Kidney (tissue), 14 donors: ENCODE results near the gene IREB2. TPM values are rescaled to one million over a fixed set of nuclear protein-coding genes. Genes with fewer than 3 reads are reported as not detected.
A peak's percentile ranks its signal among the peaks of the same experiment; 100 is the strongest.

Source experiments
- DNase-seq, 5 donors: peaks; one replicate each; pipeline ENCODE4 v3.0.0-alpha.2; 2013 to 2020
- FAIRE-seq: peaks from 2 replicates; lab custom pipeline; 2012; peaks lifted over from hg19 to GRCh38; lab: Jason Lieb, UNC
- H3K27ac ChIP-seq, 2 donors: one replicate each; pipeline ENCODE4 v1.7.0; 2013; ENCODE audit warnings: low read depth in 2 of 2, low read length in 2 of 2, inconsistent platforms in 1 of 2
- H3K27me3 ChIP-seq: one replicate; pipeline ENCODE4 v1.7.1; 2013; ENCODE audit warnings: low read length, inconsistent platforms; ENCODE audit not compliant: control insufficient read depth, insufficient read depth
- H3K36me3 ChIP-seq, 3 donors: one replicate each; pipeline versions ENCODE4 v1.7.0 to v1.7.1; 2013; ENCODE audit warnings: low read length in 3 of 3, control low read depth in 1 of 3, inconsistent platforms in 1 of 3; ENCODE audit not compliant: insufficient read depth in 3 of 3, control insufficient read depth in 2 of 3
- H3K4me1 ChIP-seq, 3 donors: one replicate each; pipeline versions ENCODE4 v1.7.0 to v1.7.1; 2013; ENCODE audit warnings: low read length in 3 of 3, inconsistent platforms in 1 of 3, low read depth in 1 of 3; ENCODE audit not compliant: control insufficient read depth in 2 of 3, insufficient read depth in 2 of 3
- H3K4me3 ChIP-seq, 3 donors: one replicate each; pipeline versions ENCODE4 v1.7.0 to v1.8.1; 2013; ENCODE audit warnings: low read length in 3 of 3, control low read depth in 1 of 3, inconsistent platforms in 1 of 3
- H3K9ac ChIP-seq, 3 donors: one replicate each; pipeline versions ENCODE4 v1.7.0 to v1.7.1; 2013; ENCODE audit warnings: low read length in 3 of 3, control low read depth in 1 of 3, inconsistent platforms in 1 of 3
- H3K9me3 ChIP-seq, 3 donors: one replicate each; pipeline versions ENCODE4 v1.7.0 to v1.7.1; 2013; ENCODE audit warnings: low read length in 3 of 3, control low read depth in 1 of 3, inconsistent platforms in 1 of 3; ENCODE audit not compliant: control insufficient read depth in 2 of 3, insufficient read depth in 1 of 3
- intact Hi-C: fragments of 100-400 bp; cut with DNase I; formaldehyde crosslinking; loops from one replicate; pipeline ENCODE4 v1.11.1; 2022
- polyA plus RNA-seq: library from polyadenylated mRNA; stranded (reverse); fragments of 350-450 nt; fragmentation: Illumina TruSeq; extraction: RNeasy Lipid Tissue Mini Kit (QIAGEN cat#74804); gene quantifications from one replicate; pipeline ENCODE4 v1.2.3, GENCODE V29; 2014; ENCODE audit warnings: low read depth, low replicate concordance; ENCODE audit not compliant: insufficient read depth
- total RNA-seq: library from RNA; stranded (reverse); fragmentation: NEBNext Ultra II Directional; extraction: Animal tissue kit (Norgen Biotek cat#: 25700); gene quantifications from one replicate; pipeline ENCODE4 v1.2.1, GENCODE V29; 2021
- TF ChIP-seq, protein P1 (sequence below): IDR thresholded peaks from 3 replicates; pipeline ENCODE4 v1.5.1; 2012; ENCODE audit warnings: mild to moderate bottlenecking, moderate library complexity, borderline replicate concordance; ENCODE audit not compliant: insufficient read depth; ENCODE audit errors: extremely low read depth
- donor health status: control.
- donor health status: control.
- donor health status: control.
- donor health status: control.
- donor health status: control.
- donor health status: DM: yes; HTN: yes; CAD: no.
- donor health status: Normal renal cell carcinoma (clear cell type).

IREB2 gene
- total and polyA plus RNA-seq, 2 donors from 2014 or later: 8.3 to 48.7 TPM

GRCh38 chr15:78461171-78461888 is 23.3 kb downstream of the IREB2 start:
- intact Hi-C loops: no loop called here
- no peak overlapping the region for H3K4me3 ChIP-seq
- TF ChIP-seq, protein P1, sequence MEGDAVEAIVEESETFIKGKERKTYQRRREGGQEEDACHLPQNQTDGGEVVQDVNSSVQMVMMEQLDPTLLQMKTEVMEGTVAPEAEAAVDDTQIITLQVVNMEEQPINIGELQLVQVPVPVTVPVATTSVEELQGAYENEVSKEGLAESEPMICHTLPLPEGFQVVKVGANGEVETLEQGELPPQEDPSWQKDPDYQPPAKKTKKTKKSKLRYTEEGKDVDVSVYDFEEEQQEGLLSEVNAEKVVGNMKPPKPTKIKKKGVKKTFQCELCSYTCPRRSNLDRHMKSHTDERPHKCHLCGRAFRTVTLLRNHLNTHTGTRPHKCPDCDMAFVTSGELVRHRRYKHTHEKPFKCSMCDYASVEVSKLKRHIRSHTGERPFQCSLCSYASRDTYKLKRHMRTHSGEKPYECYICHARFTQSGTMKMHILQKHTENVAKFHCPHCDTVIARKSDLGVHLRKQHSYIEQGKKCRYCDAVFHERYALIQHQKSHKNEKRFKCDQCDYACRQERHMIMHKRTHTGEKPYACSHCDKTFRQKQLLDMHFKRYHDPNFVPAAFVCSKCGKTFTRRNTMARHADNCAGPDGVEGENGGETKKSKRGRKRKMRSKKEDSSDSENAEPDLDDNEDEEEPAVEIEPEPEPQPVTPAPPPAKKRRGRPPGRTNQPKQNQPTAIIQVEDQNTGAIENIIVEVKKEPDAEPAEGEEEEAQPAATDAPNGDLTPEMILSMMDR: no peak
- H3K4me1 ChIP-seq: peaks cover 0 to 2% (median 0%) of the 10 kb centered on the region in 3 donors
- no peak overlapping the region for H3K27ac ChIP-seq
- H3K27me3 ChIP-seq: no peaks in the 10 kb centered on the region
- FAIRE-seq (no peak), DNase-seq (peak in 1 of 5 donors; percentile 6)
- H3K9me3 ChIP-seq: no peaks in the 10 kb centered on the region
- peaks cover 6 to 19% (median 18%) of the 10 kb centered on the region in 3 donors for H3K36me3 ChIP-seq
- no peak overlapping the region for H3K9ac ChIP-seq

GRCh38 chr15:78469031-78469430 is 31.0 kb downstream of the IREB2 start:
- Histone ChIP-seq H3K36me3 (peaks cover 9 to 50% (median 26%) of the 10 kb centered on the region in 3 donors), H3K27ac (no peak overlapping the region), H3K27me3 (no peaks in the 10 kb centered on the region), H3K4me3 (no peak overlapping the region), H3K9ac (no peak overlapping the region), H3K9me3 (no peaks in the 10 kb centered on the region), H3K4me1 (no peaks in the 10 kb centered on the region)
- TF ChIP-seq, protein P1: no peak
- DNase-seq (no peak), FAIRE-seq (no peak)
- intact Hi-C loops: no loop called here

DNA sequence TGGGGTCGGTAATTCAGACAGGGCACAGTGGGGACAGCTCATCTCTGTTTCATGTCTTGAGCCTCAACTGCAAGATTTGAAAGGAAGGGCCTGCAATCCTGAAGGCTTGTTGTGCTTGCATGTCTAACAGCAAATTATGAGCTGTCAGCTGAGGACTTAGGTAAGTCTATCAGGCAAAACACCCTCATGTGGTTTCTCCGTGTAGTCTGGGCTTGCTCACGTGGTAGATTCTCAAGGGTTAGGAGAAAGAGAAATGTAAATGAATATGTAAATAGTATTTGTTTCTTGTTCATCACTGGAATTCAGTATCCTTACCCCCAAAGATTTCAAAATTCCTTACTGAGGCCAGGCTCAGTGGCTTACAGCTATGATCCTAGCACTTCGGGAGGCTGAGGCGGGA is 39.3 kb downstream of the IREB2 start:
- intact Hi-C loops: no loop called here
- Histone ChIP-seq H3K9me3 (no peaks in the 10 kb centered on the region), H3K4me1 (no peaks in the 10 kb centered on the region), H3K27ac (no peak overlapping the region), H3K36me3 (peaks cover 5 to 29% (median 25%) of the 10 kb centered on the region in 3 donors), H3K4me3 (no peak overlapping the region), H3K9ac (no peak overlapping the region), H3K27me3 (no peaks in the 10 kb centered on the region)
- TF ChIP-seq, protein P1: no peak
- DNase-seq (no peak), FAIRE-seq (no peak)
